ENCODE data around the gene DCBLD1. TPM values are rescaled to one million over a fixed set of nuclear protein-coding genes. Genes with fewer than 3 reads are reported as not detected.

The DCBLD1 gene
- total and polyA plus RNA-seq, 2 of the 13 experiments (the other 11 are each of a cell fraction or from before 2014, with no cell fraction given), result 23.2 to 41.5 TPM

DNA sequence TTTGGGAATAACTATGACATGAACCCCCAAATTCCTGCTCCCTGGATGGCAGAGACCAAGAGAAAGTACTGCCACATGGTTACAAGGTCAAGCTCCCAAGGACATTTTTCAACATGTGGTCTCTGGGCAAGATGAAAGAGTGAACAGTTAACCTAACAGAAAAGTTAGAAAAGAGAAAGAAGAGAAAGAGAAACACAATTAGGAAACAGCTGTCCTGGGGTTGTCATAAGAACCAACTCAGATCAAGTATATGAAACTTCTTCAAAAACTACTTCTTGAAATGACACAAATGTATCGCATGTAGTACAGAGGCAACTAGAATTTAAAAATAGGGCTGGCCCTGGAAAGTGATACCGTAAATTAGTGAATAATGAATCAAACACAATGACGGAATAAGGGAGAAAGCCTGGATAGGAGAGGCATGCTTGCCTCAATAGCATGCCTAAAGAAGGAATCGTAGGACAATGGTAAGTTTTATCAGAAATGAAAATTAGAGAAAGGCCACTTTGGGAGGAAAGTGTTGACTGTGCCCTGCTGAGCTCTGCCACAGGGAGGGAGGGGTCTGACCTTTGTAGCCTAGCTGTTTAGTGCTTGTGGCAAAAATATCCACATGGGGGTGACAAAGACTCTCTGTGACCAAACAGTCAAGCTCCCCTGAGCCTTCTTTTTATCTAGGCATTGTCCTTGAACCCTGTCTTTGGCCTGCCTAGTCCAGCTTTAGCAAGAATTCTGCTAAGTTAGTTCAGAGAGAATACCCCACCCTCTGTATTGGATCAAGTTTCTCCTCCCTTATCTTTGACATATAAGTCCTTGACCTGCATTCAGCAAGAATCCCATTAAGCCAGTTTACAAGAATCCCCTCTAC, 4.3 kb upstream of the DCBLD1 start (continued):
- TF ChIP-seq, protein P1, sequence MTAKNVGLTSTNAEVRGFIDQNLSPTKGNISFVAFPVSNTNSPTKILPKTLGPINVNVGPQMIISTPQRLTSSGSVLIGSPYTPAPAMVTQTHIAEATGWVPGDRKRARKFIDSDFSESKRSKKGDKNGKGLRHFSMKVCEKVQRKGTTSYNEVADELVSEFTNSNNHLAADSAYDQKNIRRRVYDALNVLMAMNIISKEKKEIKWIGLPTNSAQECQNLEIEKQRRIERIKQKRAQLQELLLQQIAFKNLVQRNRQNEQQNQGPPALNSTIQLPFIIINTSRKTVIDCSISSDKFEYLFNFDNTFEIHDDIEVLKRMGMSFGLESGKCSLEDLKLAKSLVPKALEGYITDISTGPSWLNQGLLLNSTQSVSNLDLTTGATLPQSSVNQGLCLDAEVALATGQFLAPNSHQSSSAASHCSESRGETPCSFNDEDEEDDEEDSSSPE (CRISPR knock-in tag; IDR thresholded peaks at IDR 0.05), result 0 out of 2 replicates have a peak, but pooled peaks have one; percentile 20
- TF ChIP-seq HOXD1 (CRISPR knock-in tag; IDR thresholded peaks at IDR 0.05), result no peak
- TF ChIP-seq ZNF253 (CRISPR knock-in tag; IDR thresholded peaks at IDR 0.05; ENCODE audit: borderline replicate concordance), result no peak
- no peak for TF ChIP-seq DR1 (CRISPR knock-in tag; IDR thresholded peaks at IDR 0.05)
- no peak for TF ChIP-seq SIN3A (IDR thresholded peaks at IDR 0.05; ENCODE audit: borderline replicate concordance, low read depth, low read length)
- no peak for TF ChIP-seq ZNF207 (IDR thresholded peaks at IDR 0.05; ENCODE audit: borderline replicate concordance)
- no peak for TF ChIP-seq CBFB (CRISPR knock-in tag; IDR thresholded peaks at IDR 0.05)
- no peak for TF ChIP-seq CENPX (CRISPR knock-in tag; IDR thresholded peaks at IDR 0.05)
- TF ChIP-seq, protein P2, sequence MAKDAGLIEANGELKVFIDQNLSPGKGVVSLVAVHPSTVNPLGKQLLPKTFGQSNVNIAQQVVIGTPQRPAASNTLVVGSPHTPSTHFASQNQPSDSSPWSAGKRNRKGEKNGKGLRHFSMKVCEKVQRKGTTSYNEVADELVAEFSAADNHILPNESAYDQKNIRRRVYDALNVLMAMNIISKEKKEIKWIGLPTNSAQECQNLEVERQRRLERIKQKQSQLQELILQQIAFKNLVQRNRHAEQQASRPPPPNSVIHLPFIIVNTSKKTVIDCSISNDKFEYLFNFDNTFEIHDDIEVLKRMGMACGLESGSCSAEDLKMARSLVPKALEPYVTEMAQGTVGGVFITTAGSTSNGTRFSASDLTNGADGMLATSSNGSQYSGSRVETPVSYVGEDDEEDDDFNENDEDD (CRISPR knock-in tag; IDR thresholded peaks at IDR 0.05; ENCODE audit: borderline replicate concordance), result no peak
- no peak for TF ChIP-seq SOX6 (IDR thresholded peaks at IDR 0.05)
- TF ChIP-seq SOX6 (CRISPR knock-in tag; IDR thresholded peaks at IDR 0.05), result peak; percentile 88
- no peak for TF ChIP-seq ZNF607 (CRISPR knock-in tag; IDR thresholded peaks at IDR 0.05; ENCODE audit: borderline replicate concordance)
- no peak; the same call in 1 of the 2 replicates for TF ChIP-seq ZNF34 (CRISPR knock-in tag; IDR thresholded peaks at IDR 0.05; ENCODE audit: borderline replicate concordance)
- TF ChIP-seq, protein P3, sequence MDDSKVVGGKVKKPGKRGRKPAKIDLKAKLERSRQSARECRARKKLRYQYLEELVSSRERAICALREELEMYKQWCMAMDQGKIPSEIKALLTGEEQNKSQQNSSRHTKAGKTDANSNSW (CRISPR knock-in tag; IDR thresholded peaks at IDR 0.05; ENCODE audit: borderline replicate concordance), result no peak
- TF ChIP-seq HES4 (CRISPR knock-in tag; IDR thresholded peaks at IDR 0.05; ENCODE audit: borderline replicate concordance), result no peak
- 0 out of 2 replicates have a peak, but pooled peaks have one; percentile 26 for TF ChIP-seq ZNF136 (CRISPR knock-in tag; IDR thresholded peaks at IDR 0.05; ENCODE audit: low read depth)
- peak; percentile 89; the same call in 1 of the 2 replicates for TF ChIP-seq ZFP90 (CRISPR knock-in tag; IDR thresholded peaks at IDR 0.05; ENCODE audit: borderline replicate concordance)
- TF ChIP-seq KAT2B (IDR thresholded peaks at IDR 0.05; ENCODE audit: borderline replicate concordance, low read depth, low read length), result no peak
- TF ChIP-seq SOX13 (IDR thresholded peaks at IDR 0.05), result peak; percentile 47; the same call in 1 of the 2 replicates
- TF ChIP-seq SOX13 (CRISPR knock-in tag; conservative IDR thresholded peaks at IDR 0.05 in 1 of 2, IDR thresholded peaks at IDR 0.05 in 1 of 2), result peak in 1 of 2 experiments; percentile 82; a peak in 2 of 4 replicates
- TF ChIP-seq ATF7 (IDR thresholded peaks at IDR 0.05), result no peak
- no peak for TF ChIP-seq ATF7 (CRISPR knock-in tag; IDR thresholded peaks at IDR 0.05)
- TF ChIP-seq RCOR2 (CRISPR knock-in tag; IDR thresholded peaks at IDR 0.05), result no peak
- peak; percentile 71; the same call in 1 of the 2 replicates for TF ChIP-seq SAP130 (CRISPR knock-in tag; IDR thresholded peaks at IDR 0.05; ENCODE audit: low read depth)
- TF ChIP-seq GABPA (IDR thresholded peaks at IDR 0.05; ENCODE audit: low read depth, low read length), result no peak
- TF ChIP-seq GABPA (CRISPR knock-in tag; IDR thresholded peaks at IDR 0.05; ENCODE audit: low read depth), result no peak
- TF ChIP-seq ZNF775 (CRISPR knock-in tag; IDR thresholded peaks at IDR 0.05; ENCODE audit: borderline replicate concordance), result no peak
- peak; percentile 71 for TF ChIP-seq ELF3 (CRISPR knock-in tag; IDR thresholded peaks at IDR 0.05)
